ENCODE data around the gene PRC1. TPM values are rescaled to one million over a fixed set of nuclear protein-coding genes. Genes with fewer than 3 reads are reported as not detected.
"Not testable (repeated sequence)": the region's sequence is repeated elsewhere in the genome, so short reads cannot be mapped to it uniquely, and the experiment has no call there.

The PRC1 gene
- total and polyA plus RNA-seq, 3 donors from 2014 or later, result 74.3 to 111 (median 104) TPM

DNA sequence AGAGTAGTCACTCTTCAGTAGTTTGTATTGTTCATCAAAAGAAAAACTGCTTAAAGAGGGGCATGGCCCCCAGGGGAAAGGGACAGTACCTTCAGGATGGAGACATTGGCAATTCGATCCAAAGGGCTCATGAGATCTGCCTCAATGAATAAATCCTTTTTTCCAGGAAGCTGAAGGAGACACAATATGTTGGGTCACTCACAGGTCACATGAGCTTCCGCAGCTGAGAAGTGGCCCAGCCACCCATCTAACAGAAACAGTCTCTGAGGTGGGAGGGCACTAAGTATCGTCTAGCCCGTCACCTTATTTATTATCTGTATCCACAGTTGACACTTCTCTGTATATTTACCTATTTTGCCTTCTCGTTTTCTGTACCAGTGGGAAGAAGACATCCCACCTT, 23.4 kb upstream of the PRC1 start:
- TF ChIP-seq POLR2A (IDR thresholded peaks at IDR 0.05), result no peak
- TF ChIP-seq, protein P1, sequence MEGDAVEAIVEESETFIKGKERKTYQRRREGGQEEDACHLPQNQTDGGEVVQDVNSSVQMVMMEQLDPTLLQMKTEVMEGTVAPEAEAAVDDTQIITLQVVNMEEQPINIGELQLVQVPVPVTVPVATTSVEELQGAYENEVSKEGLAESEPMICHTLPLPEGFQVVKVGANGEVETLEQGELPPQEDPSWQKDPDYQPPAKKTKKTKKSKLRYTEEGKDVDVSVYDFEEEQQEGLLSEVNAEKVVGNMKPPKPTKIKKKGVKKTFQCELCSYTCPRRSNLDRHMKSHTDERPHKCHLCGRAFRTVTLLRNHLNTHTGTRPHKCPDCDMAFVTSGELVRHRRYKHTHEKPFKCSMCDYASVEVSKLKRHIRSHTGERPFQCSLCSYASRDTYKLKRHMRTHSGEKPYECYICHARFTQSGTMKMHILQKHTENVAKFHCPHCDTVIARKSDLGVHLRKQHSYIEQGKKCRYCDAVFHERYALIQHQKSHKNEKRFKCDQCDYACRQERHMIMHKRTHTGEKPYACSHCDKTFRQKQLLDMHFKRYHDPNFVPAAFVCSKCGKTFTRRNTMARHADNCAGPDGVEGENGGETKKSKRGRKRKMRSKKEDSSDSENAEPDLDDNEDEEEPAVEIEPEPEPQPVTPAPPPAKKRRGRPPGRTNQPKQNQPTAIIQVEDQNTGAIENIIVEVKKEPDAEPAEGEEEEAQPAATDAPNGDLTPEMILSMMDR (IDR thresholded peaks at IDR 0.05), result no peak
- 78 to 80% methylated on average over 5 of the region's 5 CpGs for WGBS, 2 donors

DNA sequence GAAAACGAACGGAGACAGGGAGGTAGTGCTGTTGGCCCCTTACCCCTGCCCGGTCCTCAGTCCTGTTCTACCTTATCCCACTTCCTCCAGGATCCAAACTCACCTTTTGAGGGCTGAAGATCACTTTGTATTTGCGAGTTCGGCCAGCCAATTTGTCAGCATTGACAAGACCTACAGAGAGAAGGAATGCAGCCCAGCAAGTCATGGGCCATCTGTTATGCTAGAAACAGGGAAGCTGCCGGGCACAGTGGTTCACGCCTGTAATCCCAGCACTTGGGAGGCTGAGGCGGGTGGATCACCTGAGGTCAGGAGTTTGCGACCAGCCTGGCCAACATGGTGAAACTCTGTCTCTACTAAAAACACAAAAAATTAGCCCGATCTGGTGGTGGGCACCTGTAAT, 19.4 kb upstream of the PRC1 start:
- H3K4me3 ChIP-seq; intact Hi-C loops (cut with DNase I; ENCODE audit: low total_unique reads); H3K36me3 ChIP-seq (ENCODE audit: low read depth, missing control alignments); H3K4me1 ChIP-seq; H3K27ac ChIP-seq; H3K9me3 ChIP-seq; H3K27me3 ChIP-seq; DNase-seq: not testable (repeated sequence)
- WGBS, 2 donors, result 93 to 98% methylated on average over 10 of the region's 10 CpGs

More for the DNA sequence above, 23.4 kb upstream of the PRC1 start:
- no peak overlapping the region for H3K4me3 ChIP-seq
- intact Hi-C loops (cut with DNase I; ENCODE audit: low total_unique reads), result no loop called here
- no peak for DNase-seq
- no peaks in the 10 kb centered on the region for H3K27me3 ChIP-seq
- H3K9me3 ChIP-seq, result no peaks in the 10 kb centered on the region
- H3K27ac ChIP-seq, result no peak overlapping the region
- H3K36me3 ChIP-seq (ENCODE audit: low read depth, missing control alignments), result no peaks in the 10 kb centered on the region
- peaks cover 12% of the 10 kb centered on the region for H3K4me1 ChIP-seq

DNA sequence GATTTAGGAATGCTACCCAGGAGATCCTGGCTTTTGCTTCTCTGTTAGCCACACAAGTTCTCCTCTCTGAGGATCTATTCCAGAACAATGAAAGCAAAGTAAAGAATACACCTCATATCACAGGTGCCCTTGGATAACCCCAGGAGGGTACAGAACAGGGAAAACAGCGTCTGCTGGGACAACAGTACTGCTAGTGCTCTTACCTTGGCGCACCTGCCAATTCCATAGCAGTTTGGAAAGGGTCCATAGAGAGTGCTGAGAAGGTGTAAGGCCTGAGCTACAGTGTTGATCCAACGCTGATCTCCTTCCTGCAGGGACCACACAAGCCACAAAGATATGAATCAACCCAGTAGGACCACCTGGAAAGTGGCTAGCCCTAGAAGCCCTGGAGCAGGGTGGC, 12.9 kb upstream of the PRC1 start:
- no peak for DNase-seq
- Histone ChIP-seq H3K9me3 (no peaks in the 10 kb centered on the region), H3K4me3 (no peak overlapping the region), H3K27ac (no peak overlapping the region), H3K27me3 (no peaks in the 10 kb centered on the region), H3K4me1 (no peaks in the 10 kb centered on the region), H3K36me3 (ENCODE audit: low read depth, missing control alignments) (no peaks in the 10 kb centered on the region)
- 93 to 97% methylated on average over 3 of the region's 3 CpGs for WGBS, 2 donors
- TF ChIP-seq POLR2A (IDR thresholded peaks at IDR 0.05), result no peak
- TF ChIP-seq, protein P1 (IDR thresholded peaks at IDR 0.05), result no peak
- intact Hi-C loops (cut with DNase I; ENCODE audit: low total_unique reads), result no loop called here

DNA sequence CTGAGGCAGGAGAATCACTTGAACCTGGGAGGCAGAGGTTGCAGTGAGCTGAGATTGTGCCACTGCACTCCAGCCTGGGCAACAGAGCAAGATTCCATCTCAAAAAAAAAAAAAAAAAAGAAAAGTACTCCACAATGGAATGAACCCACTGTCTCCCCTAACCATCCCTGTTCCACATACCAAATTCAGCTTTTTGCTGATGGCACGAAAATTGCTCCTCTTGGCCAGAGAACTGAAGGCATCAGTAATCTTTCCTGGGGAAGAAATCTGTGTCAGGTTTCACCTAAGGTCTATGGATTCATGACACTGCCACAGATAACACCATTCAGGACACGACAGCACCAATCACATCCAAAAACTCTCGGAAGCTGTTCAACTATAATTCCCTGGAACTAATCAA, 6.9 kb upstream of the PRC1 start:
- H3K27ac ChIP-seq, result no peak overlapping the region
- H3K9me3 ChIP-seq, result no peaks in the 10 kb centered on the region
- no peaks in the 10 kb centered on the region for H3K36me3 ChIP-seq (ENCODE audit: low read depth, missing control alignments)
- 99 to 100% methylated on average over 3 of the region's 3 CpGs for WGBS, 2 donors
- no peaks in the 10 kb centered on the region for H3K4me1 ChIP-seq
- intact Hi-C loops (cut with DNase I; ENCODE audit: low total_unique reads), result no loop called here
- no peaks in the 10 kb centered on the region for H3K27me3 ChIP-seq
- H3K4me3 ChIP-seq, result no peak overlapping the region
- no peak for DNase-seq
- no peak for TF ChIP-seq POLR2A (IDR thresholded peaks at IDR 0.05)

DNA sequence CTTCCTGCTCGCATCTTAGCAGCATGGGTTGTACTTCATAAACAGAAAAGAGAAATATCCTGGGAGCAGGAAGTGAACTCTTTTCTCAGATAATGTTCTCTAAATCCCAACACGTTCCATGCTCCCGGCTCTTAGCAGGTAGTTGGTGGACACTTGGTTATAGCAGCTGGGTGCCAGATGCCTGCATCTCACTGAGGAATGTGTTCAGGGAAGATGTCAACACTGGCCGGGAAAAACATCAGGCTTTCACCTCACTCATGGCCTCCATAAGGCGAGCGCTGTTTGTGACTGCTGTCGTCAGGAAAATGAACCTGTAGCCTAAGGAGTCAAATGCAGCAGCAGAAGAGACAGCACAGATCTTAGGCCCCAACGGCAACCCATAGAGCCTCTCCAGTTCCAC, 4.4 kb upstream of the PRC1 start:
- no peak for DNase-seq
- H3K27me3 ChIP-seq, result no peaks in the 10 kb centered on the region
- H3K9me3 ChIP-seq, result no peaks in the 10 kb centered on the region
- no peaks in the 10 kb centered on the region for H3K36me3 ChIP-seq (ENCODE audit: low read depth, missing control alignments)
- TF ChIP-seq, protein P1 (IDR thresholded peaks at IDR 0.05), result no peak
- no peak for TF ChIP-seq POLR2A (IDR thresholded peaks at IDR 0.05)
- H3K4me3 ChIP-seq, result no peak overlapping the region
- no peak overlapping the region for H3K27ac ChIP-seq
- intact Hi-C loops (cut with DNase I; ENCODE audit: low total_unique reads), result no loop called here
- WGBS, 2 donors, result 89 to 91% methylated on average over 8 of the region's 8 CpGs
- H3K4me1 ChIP-seq, result peaks cover 4% of the 10 kb centered on the region

DNA sequence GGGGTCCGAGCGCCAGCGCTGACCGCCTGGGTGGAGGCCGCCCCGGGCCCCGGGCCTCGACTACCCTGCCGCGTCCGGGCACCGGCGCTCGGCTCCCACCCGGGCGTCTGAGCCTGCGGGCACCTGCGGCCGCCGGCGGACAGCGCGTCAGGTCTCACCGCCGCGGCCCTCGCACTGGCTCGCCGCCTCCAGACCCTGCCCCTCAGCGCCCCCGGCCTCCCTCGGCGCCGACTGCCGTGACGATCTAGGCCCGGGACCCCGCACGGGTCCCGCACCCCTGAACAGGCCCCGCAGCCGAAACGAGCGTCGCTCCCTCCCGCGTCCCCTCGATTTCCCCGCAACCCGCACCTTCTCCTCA, 297 bp downstream of the PRC1 start:
- Histone ChIP-seq H3K27ac (peak overlapping the region; percentile 88 to 92), H3K4me1 (peaks cover 7% of the 10 kb centered on the region), H3K36me3 (ENCODE audit: low read depth, missing control alignments) (no peaks in the 10 kb centered on the region), H3K9me3 (no peaks in the 10 kb centered on the region), H3K27me3 (no peaks in the 10 kb centered on the region), H3K4me3 (peak overlapping the region; percentile 71 to 93)
- TF ChIP-seq, protein P1 (IDR thresholded peaks at IDR 0.05), result no peak
- no peak for DNase-seq
- intact Hi-C loops (cut with DNase I; ENCODE audit: low total_unique reads), result no loop called here
- 0% methylated on average over 1 to 21 of the region's 50 CpGs for WGBS, 2 donors

Data from testis (tissue), 3 donors.